NCI-H345 treated with DMSO at 0.1 percent for 48 hours (cell line): Measurements from ENCODE around the gene HS6ST2.

ENCODE experiments used
- DNase-seq: peaks from one replicate; lab custom pipeline; 2025; ENCODE audit not compliant: unreplicated experiment; lab: John Stamatoyannopoulos, UW

The HS6ST2 gene

GRCh38 chrX:132624466-132624865 lies 334.0 kb downstream of the HS6ST2 start:
- no peak for DNase-seq

- no peak for DNase-seq
Observed at GRCh38 chrX:132623942-132624341, 334.5 kb downstream of the HS6ST2 start.

GRCh38 chrX:132623300-132623699 lies 335.1 kb downstream of the HS6ST2 start:
- DNase-seq, result no peak

GRCh38 chrX:132622130-132622529 lies 336.3 kb downstream of the HS6ST2 start:
- DNase-seq, result no peak

- DNase-seq, result no peak
Observed at GRCh38 chrX:132618810-132619209, 339.6 kb downstream of the HS6ST2 start.

- peak; percentile 3 for DNase-seq
Observed at GRCh38 chrX:132615391-132616131, 342.9 kb downstream of the HS6ST2 start.

GRCh38 chrX:132614297-132614696 lies 344.1 kb downstream of the HS6ST2 start:
- no peak for DNase-seq

GRCh38 chrX:132613801-132614200 lies 344.6 kb downstream of the HS6ST2 start:
- DNase-seq, result no peak

GRCh38 chrX:132612821-132613564 lies 345.4 kb downstream of the HS6ST2 start:
- peak; percentile 26 for DNase-seq

GRCh38 chrX:132610536-132610935 lies 347.9 kb downstream of the HS6ST2 start:
- DNase-seq, result no peak

GRCh38 chrX:132609362-132609848 lies 349.0 kb downstream of the HS6ST2 start:
- DNase-seq, result no peak

- DNase-seq, result no peak
Observed at GRCh38 chrX:132603700-132604286, 354.6 kb downstream of the HS6ST2 start.

GRCh38 chrX:132602701-132603100 lies 355.7 kb downstream of the HS6ST2 start:
- no peak for DNase-seq

GRCh38 chrX:132594999-132595398 lies 363.4 kb downstream of the HS6ST2 start:
- no peak for DNase-seq

- no peak for DNase-seq
Observed at GRCh38 chrX:132594129-132594528, 364.3 kb downstream of the HS6ST2 start.

- DNase-seq, result peak; percentile 40
Observed at GRCh38 chrX:132592880-132593279, 365.5 kb downstream of the HS6ST2 start.

- peak; percentile 59 for DNase-seq
Observed at GRCh38 chrX:132591719-132592275, 366.6 kb downstream of the HS6ST2 start.

GRCh38 chrX:132590350-132591026 lies 367.9 kb downstream of the HS6ST2 start:
- DNase-seq, result no peak

GRCh38 chrX:132584936-132585335 lies 373.5 kb downstream of the HS6ST2 start:
- DNase-seq, result no peak

GRCh38 chrX:132576939-132577338 lies 381.5 kb downstream of the HS6ST2 start:
- no peak for DNase-seq
